Measurements from ENCODE around the gene LAMTOR5.
"Not testable (repeated sequence)": the region's sequence is repeated elsewhere in the genome, so short reads cannot be mapped to it uniquely, and the experiment has no call there.

The LAMTOR5 gene

GRCh38 chr1:110426854-110427253, 19.4 kb upstream of the LAMTOR5 start:
- DNase-seq (ENCODE audit: low spot score), result no peak
- TF ChIP-seq, protein P1, sequence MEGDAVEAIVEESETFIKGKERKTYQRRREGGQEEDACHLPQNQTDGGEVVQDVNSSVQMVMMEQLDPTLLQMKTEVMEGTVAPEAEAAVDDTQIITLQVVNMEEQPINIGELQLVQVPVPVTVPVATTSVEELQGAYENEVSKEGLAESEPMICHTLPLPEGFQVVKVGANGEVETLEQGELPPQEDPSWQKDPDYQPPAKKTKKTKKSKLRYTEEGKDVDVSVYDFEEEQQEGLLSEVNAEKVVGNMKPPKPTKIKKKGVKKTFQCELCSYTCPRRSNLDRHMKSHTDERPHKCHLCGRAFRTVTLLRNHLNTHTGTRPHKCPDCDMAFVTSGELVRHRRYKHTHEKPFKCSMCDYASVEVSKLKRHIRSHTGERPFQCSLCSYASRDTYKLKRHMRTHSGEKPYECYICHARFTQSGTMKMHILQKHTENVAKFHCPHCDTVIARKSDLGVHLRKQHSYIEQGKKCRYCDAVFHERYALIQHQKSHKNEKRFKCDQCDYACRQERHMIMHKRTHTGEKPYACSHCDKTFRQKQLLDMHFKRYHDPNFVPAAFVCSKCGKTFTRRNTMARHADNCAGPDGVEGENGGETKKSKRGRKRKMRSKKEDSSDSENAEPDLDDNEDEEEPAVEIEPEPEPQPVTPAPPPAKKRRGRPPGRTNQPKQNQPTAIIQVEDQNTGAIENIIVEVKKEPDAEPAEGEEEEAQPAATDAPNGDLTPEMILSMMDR (IDR thresholded peaks at IDR 0.05; ENCODE audit: extremely low read depth, missing control alignments), result no peak

GRCh38 chr1:110425612-110426152, 18.2 kb upstream of the LAMTOR5 start:
- no peak for DNase-seq (ENCODE audit: low spot score)
- TF ChIP-seq, protein P1 (IDR thresholded peaks at IDR 0.05; ENCODE audit: extremely low read depth, missing control alignments), result no peak

DNA sequence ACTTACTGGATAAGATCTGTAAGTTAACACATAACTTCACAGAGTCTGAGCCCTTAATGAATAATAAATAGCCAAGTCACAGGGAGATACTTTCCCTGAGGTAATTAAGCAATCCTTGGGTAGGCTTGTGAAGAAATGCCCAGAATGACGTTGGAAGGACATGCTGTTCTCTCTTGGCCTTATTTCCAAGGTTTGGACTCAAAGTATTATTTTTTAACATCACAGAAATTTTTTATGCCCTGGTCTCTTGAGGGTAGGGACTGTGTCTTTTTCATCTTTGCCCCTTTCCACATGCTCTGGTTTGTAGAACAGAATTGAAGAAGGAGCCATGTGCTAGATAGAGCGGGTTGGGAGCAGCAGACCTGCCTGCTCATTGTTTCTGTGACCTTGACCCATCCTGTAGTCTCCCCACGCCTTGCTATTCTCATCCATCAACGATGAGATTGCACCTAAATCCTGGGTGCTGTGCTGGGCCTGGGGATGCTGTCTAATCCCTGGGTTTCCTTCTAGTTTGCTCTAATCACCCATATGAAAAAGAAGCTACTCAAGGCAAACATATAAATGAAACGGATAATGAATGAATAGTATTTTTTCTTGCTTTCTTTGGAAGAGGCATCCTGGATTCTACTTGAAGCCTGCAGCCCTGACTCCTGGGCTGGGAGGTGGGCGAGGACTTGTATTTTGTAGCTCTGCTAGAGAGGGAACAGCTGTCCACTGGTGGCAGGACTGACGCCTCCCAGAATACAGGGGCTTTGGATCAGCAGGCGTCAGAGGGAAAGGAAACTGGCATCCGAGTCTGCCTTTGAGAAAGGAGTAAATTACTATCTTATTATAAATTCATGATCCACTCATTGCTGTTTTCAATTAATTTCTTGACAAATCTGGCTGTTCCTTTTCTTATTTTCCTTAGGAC, 17.5 kb upstream of the LAMTOR5 start:
- DNase-seq (ENCODE audit: low spot score), result no peak
- TF ChIP-seq, protein P1 (IDR thresholded peaks at IDR 0.05; ENCODE audit: extremely low read depth, missing control alignments), result no peak

DNA sequence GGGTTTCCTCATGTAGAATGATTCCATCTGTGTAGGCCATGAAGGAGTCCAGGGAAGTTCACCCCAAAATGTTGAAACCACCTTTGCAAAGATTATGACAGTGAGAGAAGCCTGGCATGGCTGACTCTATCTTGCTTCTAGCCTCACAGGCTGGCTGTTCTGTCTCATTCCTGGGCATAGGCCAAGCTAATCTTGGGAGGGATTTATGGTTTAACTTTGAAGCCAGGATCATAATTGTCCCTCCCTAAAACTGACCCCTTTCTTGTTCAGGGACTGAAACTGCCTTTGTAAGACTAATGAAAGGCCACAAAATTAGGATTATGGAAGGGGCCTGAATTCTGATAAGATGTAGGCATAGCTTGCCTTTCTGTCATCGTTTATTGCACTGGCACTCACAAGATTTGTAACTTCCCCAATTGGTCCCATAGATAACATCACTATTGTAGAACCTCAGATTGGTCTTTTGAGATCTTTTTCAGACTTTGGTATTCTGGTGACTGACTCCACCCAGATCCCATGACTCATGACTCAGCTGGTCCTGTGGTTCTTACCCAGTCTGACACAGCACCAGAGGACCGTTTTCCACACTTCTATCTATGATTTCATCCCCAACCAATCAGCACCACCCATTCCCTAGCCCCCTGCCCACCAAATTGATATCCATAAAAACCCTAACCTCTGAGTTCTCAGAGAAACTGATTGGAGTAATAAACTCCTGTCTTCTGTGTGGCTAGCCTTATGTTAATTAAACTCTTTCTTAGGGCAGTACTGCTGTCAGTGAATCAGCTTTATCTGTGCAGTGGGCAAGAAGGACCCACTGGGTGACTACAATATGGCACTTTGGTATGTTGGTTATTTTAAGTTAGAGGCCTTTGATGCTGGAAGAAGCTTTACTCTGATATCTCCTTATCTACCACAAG, 13.6 kb upstream of the LAMTOR5 start:
- no peak for DNase-seq (ENCODE audit: low spot score)
- TF ChIP-seq, protein P1 (IDR thresholded peaks at IDR 0.05; ENCODE audit: extremely low read depth, missing control alignments), result no peak

DNA sequence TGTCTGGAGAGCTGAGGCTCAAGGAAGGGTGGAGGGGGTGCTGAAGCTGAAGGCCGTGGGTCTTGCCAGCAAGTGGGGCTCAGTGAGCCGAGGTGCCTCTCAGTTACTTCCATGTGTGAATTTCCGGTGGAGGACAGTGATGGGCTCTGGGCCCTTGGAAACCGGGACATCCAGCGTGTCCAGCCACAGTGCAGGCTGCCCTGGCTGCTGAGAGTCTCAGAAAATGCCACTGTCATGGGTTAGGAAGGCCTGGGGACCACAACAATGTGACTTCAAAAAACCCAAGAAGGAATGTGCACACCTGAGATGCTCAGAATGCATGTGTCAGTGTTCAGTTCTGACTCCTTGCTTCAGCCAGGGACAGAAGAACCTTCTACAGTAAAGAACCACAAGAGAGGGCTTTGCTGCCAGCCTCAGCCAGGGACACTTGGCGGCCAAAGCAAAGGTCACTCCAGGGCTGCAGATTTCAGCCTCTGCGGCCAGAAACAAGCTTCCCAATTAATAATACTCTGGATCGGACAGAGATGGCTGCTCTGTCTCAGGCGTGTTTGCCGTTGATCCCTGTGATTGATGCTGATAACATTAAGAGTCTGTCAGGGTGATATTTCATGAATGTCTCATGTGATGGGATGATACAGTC, 12.6 kb upstream of the LAMTOR5 start:
- TF ChIP-seq, protein P1 (IDR thresholded peaks at IDR 0.05; ENCODE audit: extremely low read depth, missing control alignments), result no peak
- DNase-seq (ENCODE audit: low spot score), result no peak

GRCh38 chr1:110418729-110419128, 11.2 kb upstream of the LAMTOR5 start:
- no peak for DNase-seq (ENCODE audit: low spot score)
- TF ChIP-seq, protein P1 (IDR thresholded peaks at IDR 0.05; ENCODE audit: extremely low read depth, missing control alignments), result no peak

GRCh38 chr1:110413045-110413444, 5.6 kb upstream of the LAMTOR5 start:
- DNase-seq (ENCODE audit: low spot score), result not testable (repeated sequence)

Data from GM20000 (cell line).